DND-41 (cell line): Measurements from ENCODE around the gene SHISA2.

ENCODE experiments used
- EZH2 ChIP-seq: IDR thresholded peaks from 3 replicates; pipeline ENCODE4 v1.6.1; 2012; ENCODE audit warnings: borderline replicate concordance, low read depth, mild to moderate bottlenecking, moderate library complexity, low read length, inconsistent platforms; ENCODE audit not compliant: severe bottlenecking
- TF ChIP-seq, protein P1 (sequence below): IDR thresholded peaks from 2 replicates; pipeline ENCODE4 v1.5.1; 2012; ENCODE audit warnings: borderline replicate concordance, low read length, moderate library complexity, mild to moderate bottlenecking; ENCODE audit not compliant: poor library complexity, severe bottlenecking; ENCODE audit errors: extremely low read depth

GRCh38 chr13:26075498-26075897 lies 23.7 kb upstream of the SHISA2 start:
- TF ChIP-seq, protein P1, sequence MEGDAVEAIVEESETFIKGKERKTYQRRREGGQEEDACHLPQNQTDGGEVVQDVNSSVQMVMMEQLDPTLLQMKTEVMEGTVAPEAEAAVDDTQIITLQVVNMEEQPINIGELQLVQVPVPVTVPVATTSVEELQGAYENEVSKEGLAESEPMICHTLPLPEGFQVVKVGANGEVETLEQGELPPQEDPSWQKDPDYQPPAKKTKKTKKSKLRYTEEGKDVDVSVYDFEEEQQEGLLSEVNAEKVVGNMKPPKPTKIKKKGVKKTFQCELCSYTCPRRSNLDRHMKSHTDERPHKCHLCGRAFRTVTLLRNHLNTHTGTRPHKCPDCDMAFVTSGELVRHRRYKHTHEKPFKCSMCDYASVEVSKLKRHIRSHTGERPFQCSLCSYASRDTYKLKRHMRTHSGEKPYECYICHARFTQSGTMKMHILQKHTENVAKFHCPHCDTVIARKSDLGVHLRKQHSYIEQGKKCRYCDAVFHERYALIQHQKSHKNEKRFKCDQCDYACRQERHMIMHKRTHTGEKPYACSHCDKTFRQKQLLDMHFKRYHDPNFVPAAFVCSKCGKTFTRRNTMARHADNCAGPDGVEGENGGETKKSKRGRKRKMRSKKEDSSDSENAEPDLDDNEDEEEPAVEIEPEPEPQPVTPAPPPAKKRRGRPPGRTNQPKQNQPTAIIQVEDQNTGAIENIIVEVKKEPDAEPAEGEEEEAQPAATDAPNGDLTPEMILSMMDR: no peak
- no peak for TF ChIP-seq EZH2
